RPMI7951 (cell line): Measurements from ENCODE around the gene PEMT. TPM values are rescaled to one million over a fixed set of nuclear protein-coding genes. Genes with fewer than 3 reads are reported as not detected.
A peak's percentile ranks its signal among the peaks of the same experiment; 100 is the strongest.

Source experiments
- DNase-seq: peaks from one replicate; pipeline ENCODE4 v3.0.0-alpha.2; 2012; ENCODE audit warnings: low read depth
- total RNA-seq: library from RNA; depleted of rRNA; stranded (reverse); fragments of >200 nt; shearing (Covaris generic); gene quantifications from 2 replicates; pipeline ENCODE4 v1.2.3, GENCODE V29; 2014

Gene PEMT
- total RNA-seq, 1 experiment from 2014 or later, result 30.9 TPM

DNA sequence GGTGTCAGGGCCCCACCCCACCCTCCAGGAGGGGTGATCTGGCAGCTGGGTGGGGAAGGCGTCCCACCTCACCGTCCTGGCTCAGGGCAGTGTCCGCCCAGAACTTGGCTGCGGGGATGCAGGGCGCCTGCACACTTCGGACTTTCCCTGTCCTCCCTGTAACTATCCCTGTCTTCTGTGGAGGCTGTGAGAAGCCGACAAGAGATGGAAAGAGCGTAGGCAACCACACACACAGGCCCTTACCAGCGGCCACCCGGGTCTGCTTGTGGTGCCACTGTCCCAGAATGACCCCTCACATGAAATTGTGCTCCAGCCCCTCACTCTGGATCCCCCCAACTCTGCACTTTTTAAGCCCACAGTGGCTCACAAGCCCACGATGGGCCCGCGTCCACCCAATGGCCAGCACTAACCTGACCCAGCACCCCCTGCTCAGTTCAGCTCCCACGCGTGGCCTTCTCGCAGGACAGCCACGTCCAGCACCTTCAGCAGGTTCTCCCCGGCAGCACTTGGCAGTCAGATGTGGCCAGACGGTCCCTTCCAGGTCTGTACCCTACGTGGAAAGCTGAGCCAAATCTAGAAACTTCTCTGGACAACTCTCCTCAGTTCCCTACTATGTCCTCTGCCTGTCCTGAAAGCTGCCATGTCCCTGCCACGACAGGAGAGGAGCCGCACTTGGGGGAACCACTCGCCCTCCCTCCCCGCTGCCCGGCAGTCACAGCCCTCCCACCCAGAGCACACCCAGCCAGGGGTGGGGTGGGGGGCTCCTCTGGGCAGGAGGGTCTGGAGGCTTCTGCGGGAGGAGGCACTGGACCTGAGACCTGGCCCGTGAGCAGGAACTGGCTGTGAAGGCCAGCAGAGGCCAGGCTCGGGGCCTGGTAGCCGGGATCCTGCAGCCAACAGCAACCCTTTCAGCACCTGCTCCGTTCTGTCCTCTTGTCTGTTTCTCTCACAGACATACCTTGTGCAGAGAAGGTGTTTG lies 38.0 kb downstream of the PEMT start:
- DNase-seq, result no peak

GRCh38 chr17:17552351-17553216 lies 38.9 kb downstream of the PEMT start:
- DNase-seq, result no peak

- no peak for DNase-seq
Measured at GRCh38 chr17:17551361-17551760, 40.1 kb downstream of the PEMT start.

DNA sequence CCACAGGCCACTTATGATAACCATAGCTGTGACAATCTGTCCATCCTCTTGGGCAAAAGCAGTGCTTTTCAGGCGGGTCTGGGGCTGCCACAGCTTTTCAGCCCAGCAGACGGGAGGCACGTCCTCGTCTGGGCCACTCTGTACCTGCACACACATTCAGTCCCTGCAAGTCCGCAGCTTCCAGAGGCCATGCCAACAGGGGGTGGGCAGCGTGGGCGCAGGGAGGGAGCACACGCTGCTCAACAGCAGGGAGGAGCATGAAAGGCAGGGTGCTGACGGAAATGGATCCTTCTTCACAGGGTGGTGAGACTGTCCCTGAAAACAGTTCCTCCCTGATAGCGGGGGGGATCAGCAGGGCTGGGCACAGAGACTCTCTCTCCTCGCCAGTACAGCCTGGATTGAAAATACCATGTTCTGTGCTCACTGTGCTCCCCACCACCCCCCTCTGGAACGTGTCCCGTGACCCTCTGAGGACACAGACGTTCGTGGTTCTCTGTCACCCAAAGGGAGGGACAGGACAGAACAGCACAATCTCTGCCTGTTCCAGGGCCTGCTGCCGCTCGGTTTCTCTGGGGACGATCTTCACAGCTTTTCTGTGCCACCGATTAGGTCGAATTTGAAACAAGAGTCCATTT lies 41.7 kb downstream of the PEMT start:
- no peak for DNase-seq

GRCh38 chr17:17548044-17548443 lies 43.5 kb downstream of the PEMT start:
- DNase-seq, result no peak

- no peak for DNase-seq
Measured at GRCh38 chr17:17547210-17547764, 44.2 kb downstream of the PEMT start.

DNA sequence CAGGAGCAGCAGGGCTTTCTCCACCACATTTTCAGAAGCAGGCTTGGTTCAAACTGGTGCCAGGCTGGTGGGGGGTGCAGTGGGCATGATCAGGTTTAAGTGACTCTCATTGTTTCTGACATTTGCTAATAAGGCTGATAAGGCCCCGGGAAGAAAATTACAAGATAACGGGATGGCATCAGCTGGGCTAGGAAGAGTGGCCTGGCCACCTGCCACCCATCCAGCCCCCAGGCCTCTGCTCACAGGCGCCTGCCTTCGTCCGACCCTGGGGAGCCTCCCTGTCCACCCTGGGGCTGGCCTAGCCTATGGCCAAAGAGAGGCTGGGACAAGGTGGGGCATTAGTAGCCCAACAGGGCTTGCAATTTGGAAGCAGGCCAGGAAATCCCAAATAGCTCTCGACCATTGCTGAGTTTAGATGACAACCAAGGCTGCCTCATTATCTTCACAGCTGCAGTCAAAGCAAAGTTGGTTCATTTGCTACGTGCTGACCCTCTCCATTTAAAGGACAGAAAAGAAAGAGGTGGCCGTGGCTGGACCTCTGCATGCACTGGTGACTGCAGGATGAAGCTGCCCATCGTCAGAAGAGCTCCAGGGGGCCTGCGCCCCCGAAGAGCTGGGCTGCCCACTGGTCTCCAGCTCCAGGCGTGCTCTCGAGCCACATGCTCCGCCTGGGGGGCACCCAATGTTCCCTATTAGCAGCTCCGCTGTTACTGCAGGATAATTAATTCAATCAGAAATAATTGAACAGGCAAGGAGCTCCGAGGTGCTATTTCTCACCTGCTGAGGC lies 44.9 kb downstream of the PEMT start:
- DNase-seq, result no peak

GRCh38 chr17:17545984-17546383 lies 45.5 kb downstream of the PEMT start:
- no peak for DNase-seq

GRCh38 chr17:17545031-17545820 lies 46.3 kb downstream of the PEMT start:
- DNase-seq, result peak; percentile 4

- DNase-seq, result no peak
Measured at GRCh38 chr17:17542906-17543635, 48.4 kb downstream of the PEMT start.

DNA sequence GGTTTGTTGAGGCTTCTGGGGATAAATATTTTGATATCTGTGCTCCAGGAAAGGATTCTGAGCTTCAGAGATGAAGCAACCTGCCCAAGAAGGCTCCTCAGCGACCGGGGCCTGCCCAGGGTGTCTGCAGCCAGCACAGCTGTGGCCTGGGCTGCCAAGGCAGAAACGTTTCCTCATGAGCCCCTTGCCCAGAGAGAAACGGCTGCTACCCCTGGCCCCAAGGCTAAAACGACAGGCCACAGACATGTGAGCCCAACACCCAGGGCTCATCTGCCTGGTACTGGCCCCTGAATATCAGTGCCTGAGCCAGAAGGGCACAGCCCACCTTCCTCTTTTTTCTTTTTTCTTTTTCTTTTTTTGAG lies 49.9 kb downstream of the PEMT start:
- DNase-seq, result no peak

GRCh38 chr17:17540935-17541639 lies 50.4 kb downstream of the PEMT start:
- DNase-seq, result no peak

DNA sequence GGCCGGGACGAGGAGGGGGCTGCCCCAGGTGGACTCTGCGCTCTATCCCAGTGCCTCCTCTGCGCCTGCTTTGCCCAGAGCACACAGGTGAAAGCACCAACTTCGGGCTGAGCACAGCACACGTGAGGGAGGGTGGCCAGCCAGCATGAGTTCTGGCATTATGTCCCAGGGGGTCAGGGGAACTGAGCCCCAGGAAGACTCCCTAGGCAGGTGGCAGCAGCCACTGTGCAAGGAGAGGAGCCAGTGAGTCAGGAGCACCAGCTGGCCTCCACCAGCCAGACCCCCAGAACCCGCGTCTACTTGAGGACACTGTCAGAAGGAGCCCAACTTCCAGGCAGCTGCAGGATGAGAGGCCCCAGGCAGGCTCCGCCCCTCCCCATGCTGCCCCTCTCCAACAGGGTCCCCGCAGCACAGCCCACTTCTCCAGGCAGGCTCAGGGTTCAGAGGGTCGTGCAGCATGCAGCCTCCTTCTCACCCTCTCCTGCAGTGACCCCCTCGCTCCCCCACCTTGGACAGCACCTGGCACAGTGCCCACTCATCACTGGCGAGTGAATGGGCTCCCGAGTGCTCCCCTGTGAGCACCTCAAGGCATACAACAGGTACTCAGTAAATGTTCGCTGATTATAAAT lies 51.1 kb downstream of the PEMT start:
- no peak for DNase-seq

GRCh38 chr17:17539591-17539990 lies 51.9 kb downstream of the PEMT start:
- no peak for DNase-seq

- DNase-seq, result no peak
Measured at GRCh38 chr17:17538417-17539391, 52.8 kb downstream of the PEMT start.

DNA sequence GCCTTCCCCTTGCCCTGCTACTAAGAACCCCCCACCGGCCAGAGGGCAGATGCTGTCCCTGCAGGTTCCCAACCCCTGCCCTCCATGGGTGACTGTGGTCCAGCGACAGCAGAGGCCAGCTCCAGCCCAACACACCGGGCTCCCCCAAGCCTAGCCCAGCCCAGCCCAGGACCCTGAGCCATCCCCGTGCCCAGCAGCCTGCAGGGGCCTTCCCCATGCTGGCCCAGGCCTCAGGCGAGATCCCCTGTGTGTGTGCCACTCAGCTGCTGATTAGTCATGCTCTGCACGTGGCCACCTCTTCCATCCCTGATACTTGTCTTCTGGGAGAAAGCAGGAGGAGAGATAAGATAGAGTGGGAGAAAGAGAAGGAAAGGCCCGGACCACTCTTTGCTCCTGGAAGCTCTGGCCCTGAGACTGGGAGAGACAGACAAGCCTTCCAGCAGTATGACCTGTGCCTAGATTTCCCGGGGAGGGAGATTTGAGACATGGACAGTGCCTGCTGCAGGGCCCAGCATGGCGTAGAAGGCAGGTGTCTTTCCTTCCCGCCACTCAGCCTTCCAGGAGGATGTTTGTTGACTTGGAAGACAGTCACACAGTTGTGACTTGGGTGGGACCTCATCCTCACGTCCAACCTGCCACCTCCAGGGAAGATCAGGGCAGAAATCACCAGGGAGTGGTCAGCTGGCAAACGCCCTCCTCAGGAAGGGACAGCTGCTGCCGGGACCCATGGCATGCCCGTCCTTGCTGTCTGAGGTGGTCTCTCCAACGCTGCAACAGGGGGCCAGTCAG lies 54.0 kb downstream of the PEMT start:
- DNase-seq, result no peak
